ENCODE data around the gene UNC13A.

UNC13A gene

GRCh38 chr19:17706750-17707181 is 18.6 kb upstream of the UNC13A start:
- DNase-seq: no peak

GRCh38 chr19:17703824-17704463 is 15.8 kb upstream of the UNC13A start:
- no peak for DNase-seq

- no peak for DNase-seq
Observed at GRCh38 chr19:17695198-17695597, 7.0 kb upstream of the UNC13A start.

GRCh38 chr19:17692566-17692965 is 4.4 kb upstream of the UNC13A start:
- no peak for DNase-seq

GRCh38 chr19:17688853-17689595 is 870 bp upstream of the UNC13A start:
- no peak for DNase-seq

- DNase-seq: no peak
Observed at GRCh38 chr19:17687141-17687856, 855 bp downstream of the UNC13A start.

GRCh38 chr19:17686592-17687024 is 1.5 kb downstream of the UNC13A start:
- no peak for DNase-seq

- no peak for DNase-seq
Observed at GRCh38 chr19:17686023-17686521, 2.1 kb downstream of the UNC13A start.

GRCh38 chr19:17685451-17686022 is 2.6 kb downstream of the UNC13A start:
- no peak for DNase-seq

- DNase-seq: no peak
Observed at GRCh38 chr19:17684256-17684655, 3.9 kb downstream of the UNC13A start.

- DNase-seq: no peak
Observed at GRCh38 chr19:17683078-17683477, 5.1 kb downstream of the UNC13A start.

- no peak for DNase-seq
Observed at GRCh38 chr19:17682273-17682672, 5.9 kb downstream of the UNC13A start.

GRCh38 chr19:17681505-17682125 is 6.5 kb downstream of the UNC13A start:
- DNase-seq: no peak

- DNase-seq: no peak
Observed at GRCh38 chr19:17680230-17680722, 7.9 kb downstream of the UNC13A start.

GRCh38 chr19:17679526-17680229 is 8.5 kb downstream of the UNC13A start:
- DNase-seq: no peak

GRCh38 chr19:17678836-17679235 is 9.3 kb downstream of the UNC13A start:
- no peak for DNase-seq

- no peak for DNase-seq
Observed at GRCh38 chr19:17677002-17677401, 11.2 kb downstream of the UNC13A start.

GRCh38 chr19:17676295-17676694 is 11.9 kb downstream of the UNC13A start:
- no peak for DNase-seq

- DNase-seq: no peak
Observed at GRCh38 chr19:17673937-17674799, 14.0 kb downstream of the UNC13A start.

GRCh38 chr19:17671906-17672305 is 16.2 kb downstream of the UNC13A start:
- no peak for DNase-seq

All from right kidney (tissue), 1 donor.